SK-N-SH (cell line): ENCODE measurements around the gene DNAL4. TPM values are rescaled to one million over a fixed set of nuclear protein-coding genes. Genes with fewer than 3 reads are reported as not detected.

Experiments used
- CTCF ChIA-PET: fragments of 300-600, 350-600 bp; formaldehyde crosslinking; extraction: SDS; loops from one replicate; lab custom pipeline; 2021; lab: Yijun Ruan, JAX
- POLR2A ChIA-PET: fragments of 350-600 bp; sonication (Branson Sonifier 250); formaldehyde crosslinking; extraction: SDS; loops from one replicate; lab custom pipeline; 2020; ENCODE audit warnings: antibody characterized with exemption, inconsistent platforms; lab: Yijun Ruan, JAX
- DNase-seq: peaks from one replicate; pipeline ENCODE4 v3.0.0; 2012
- H2AFZ ChIP-seq: fragments of 200-600 bp; sonication (generic); 2 replicates; pipeline ENCODE4 v1.8.1; 2016; ENCODE audit warnings: antibody characterized with exemption, mild to moderate bottlenecking, low read depth
- H3F3A ChIP-seq: fragments of 200-600 bp; sonication (generic); replicated peaks from 2 replicates; pipeline ENCODE3; 2016; ENCODE audit warnings: antibody characterized with exemption, mild to moderate bottlenecking; ENCODE audit not compliant: insufficient read depth
- H3K27ac ChIP-seq, 2 experiments: fragments of 200-500 bp in 1 of 2; fragments of 200-600 bp in 1 of 2; sonication (Bioruptor generic) in 1 of 2; sonication (generic), shearing (Covaris generic) in 1 of 2; 2 replicates each; pipeline versions ENCODE4 v1.5.1 to v1.6.1; 2014 to 2016; ENCODE audit warnings: low read depth in 2 of 2, inconsistent platforms in 1 of 2, low read length in 1 of 2, mild to moderate bottlenecking in 1 of 2, mixed read lengths in 1 of 2
- H3K27me3 ChIP-seq: fragments of 200-600 bp; sonication (generic), shearing (Covaris generic); 2 replicates; pipeline ENCODE4 v1.6.1; 2016; ENCODE audit warnings: mixed run types; ENCODE audit not compliant: insufficient read depth
- H3K36me3 ChIP-seq, 2 experiments: fragments of 200-500 bp in 1 of 2; fragments of 200-600 bp in 1 of 2; sonication (Bioruptor generic) in 1 of 2; sonication (generic) in 1 of 2; replicated peaks in 1 of 2; 2 replicates each; pipeline versions ENCODE3 to v1.5.1; 2014 to 2016; ENCODE audit warnings: low read length in 1 of 2, mild to moderate bottlenecking in 1 of 2; ENCODE audit not compliant: insufficient read depth in 2 of 2, control insufficient read depth in 1 of 2
- H3K4me1 ChIP-seq, 2 experiments: fragments of 200-500 bp in 1 of 2; fragments of 200-600 bp in 1 of 2; sonication (Bioruptor generic) in 1 of 2; sonication (generic), shearing (Covaris generic) in 1 of 2; 2 replicates each; pipeline versions ENCODE4 v1.5.1 to v1.6.1; 2014 to 2016; ENCODE audit warnings: low read depth in 1 of 2, low read length in 1 of 2, mixed run types in 1 of 2; ENCODE audit not compliant: insufficient read depth in 2 of 2, control insufficient read depth in 1 of 2
- H3K4me2 ChIP-seq: fragments of 200-600 bp; sonication (generic), shearing (Covaris generic); 2 replicates; pipeline ENCODE4 v1.6.1; 2017; ENCODE audit warnings: mixed run types
- H3K4me3 ChIP-seq, 2 experiments: fragments of 200-500 bp in 1 of 2; fragments of 200-600 bp in 1 of 2; sonication (Bioruptor generic) in 1 of 2; sonication (generic), shearing (Covaris generic) in 1 of 2; 2 replicates each; pipeline versions ENCODE4 v1.5.1 to v1.8.1; 2014 to 2016; ENCODE audit warnings: low read depth in 2 of 2, inconsistent platforms in 1 of 2, low read length in 1 of 2, mild to moderate bottlenecking in 1 of 2, mixed read lengths in 1 of 2, moderate library complexity in 1 of 2
- H3K79me2 ChIP-seq: fragments of 200-600 bp; sonication (generic); 2 replicates; pipeline ENCODE4 v1.8.1; 2017; ENCODE audit warnings: mild to moderate bottlenecking; ENCODE audit not compliant: insufficient read depth
- H3K9ac ChIP-seq: fragments of 200-600 bp; sonication (generic); 2 replicates; pipeline ENCODE4 v1.6.1; 2017; ENCODE audit warnings: mixed run types
- H3K9me2 ChIP-seq: fragments of 200-600 bp; sonication (generic); 2 replicates; pipeline ENCODE4 v1.6.1; 2017; ENCODE audit warnings: mixed run types
- H3K9me3 ChIP-seq: fragments of 200-600 bp; sonication (generic); 2 replicates; pipeline ENCODE4 v1.6.1; 2017; ENCODE audit warnings: mixed run types, mild to moderate bottlenecking, moderate library complexity
- H4K20me1 ChIP-seq: fragments of 200-600 bp; sonication (generic); 2 replicates; pipeline ENCODE4 v1.6.1; 2017; ENCODE audit warnings: mild to moderate bottlenecking, mixed run types; ENCODE audit not compliant: insufficient read depth
- CTCF ChIP-seq: fragments of 200-600 bp; sonication (generic); IDR thresholded peaks from 2 replicates; pipeline ENCODE4 v1.6.1; 2017; ENCODE audit warnings: antibody characterized with exemption, mild to moderate bottlenecking, moderate library complexity
- EP300 ChIP-seq, 2 experiments: IDR thresholded peaks; 2 replicates each; pipeline versions ENCODE4 v1.4.0 to v1.6.1; 2012; ENCODE audit warnings: borderline replicate concordance in 1 of 2, low read depth in 1 of 2, low read length in 1 of 2
- EZH2phosphoT487 ChIP-seq: fragments of 200-600 bp; sonication (generic); IDR thresholded peaks from 2 replicates; pipeline ENCODE4 v1.6.1; 2017; ENCODE audit warnings: low read depth, mixed run types, mild to moderate bottlenecking, antibody characterized with exemption, moderate library complexity, borderline replicate concordance
- GATA2 ChIP-seq: sonication (generic); formaldehyde crosslinking; IDR thresholded peaks from 2 replicates; pipeline ENCODE4 v1.5.0; 2020; ENCODE audit warnings: mild to moderate bottlenecking, missing genetic modification reagents
- MXI1 ChIP-seq: IDR thresholded peaks from 2 replicates; pipeline ENCODE4 v1.6.1; 2012; ENCODE audit warnings: mild to moderate bottlenecking, low read depth, low read length, improper control_type of control experiment
- NFIC ChIP-seq: IDR thresholded peaks from 2 replicates; pipeline ENCODE4 v1.4.0; 2012; ENCODE audit warnings: borderline replicate concordance
- RAD21 ChIP-seq: IDR thresholded peaks from 2 replicates; pipeline ENCODE4 v1.6.1; 2012; ENCODE audit warnings: mild to moderate bottlenecking, low read length
- RCOR1 ChIP-seq: fragments of 150-350 bp; IDR thresholded peaks from 2 replicates; pipeline ENCODE4 v1.6.1; 2017; ENCODE audit warnings: antibody characterized with exemption, low read length
- REST ChIP-seq: IDR thresholded peaks from 2 replicates; pipeline ENCODE4 v1.6.1; 2012; ENCODE audit warnings: mild to moderate bottlenecking, low read depth, low read length, moderate library complexity
- RFX5 ChIP-seq: IDR thresholded peaks from 2 replicates; pipeline ENCODE4 v1.6.1; 2012; ENCODE audit warnings: mild to moderate bottlenecking, improper control_type of control experiment, low read length
- SIN3A ChIP-seq: IDR thresholded peaks from 2 replicates; pipeline ENCODE4 v1.6.1; 2012; ENCODE audit warnings: low read depth, mild to moderate bottlenecking, low read length, moderate library complexity, borderline replicate concordance
- SMC3 ChIP-seq: IDR thresholded peaks from 2 replicates; pipeline ENCODE4 v1.6.1; 2012; ENCODE audit warnings: low read depth, low read length, improper control_type of control experiment
- TAF1 ChIP-seq: IDR thresholded peaks from 2 replicates; pipeline ENCODE4 v1.6.1; 2012; ENCODE audit warnings: low read depth, mild to moderate bottlenecking, low read length, moderate library complexity, borderline replicate concordance
- TCF12 ChIP-seq: IDR thresholded peaks from 2 replicates; pipeline ENCODE4 v1.4.0; 2012
- ZBTB33 ChIP-seq: IDR thresholded peaks from 2 replicates; pipeline ENCODE4 v1.4.0; 2012; ENCODE audit warnings: low read depth, borderline replicate concordance
- WGBS: methylation state at CpG from one replicate; pipeline ENCODE4 v1.1.6; 2017; ENCODE audit warnings: low lambda C conversion rate; 5-methylcytosine and 5-hydroxymethylcytosine counted together
- polyA plus RNA-seq, 3 experiments: library from polyadenylated mRNA; depleted of rRNA; stranded (reverse); fragments of >200 nt; gene quantifications; 2 replicates each; pipeline ENCODE4 v1.2.3, GENCODE V29; 2012
- TF ChIP-seq, protein P1 (sequence below): IDR thresholded peaks from 2 replicates; pipeline ENCODE4 v1.4.0; 2012; ENCODE audit warnings: low read depth, borderline replicate concordance
- TF ChIP-seq, protein P2 (sequence below): IDR thresholded peaks from 2 replicates; pipeline ENCODE4 v1.4.0; 2012; ENCODE audit warnings: low read depth

Gene DNAL4
- polyA plus RNA-seq, 1 of the 3 experiments (the other 2 are of a cell fraction): 15.1 TPM

- CTCF ChIA-PET: no interaction called here
These were observed 36.5 kb downstream of the DNAL4 start for GRCh38 chr22:38757464-38757757.

DNA sequence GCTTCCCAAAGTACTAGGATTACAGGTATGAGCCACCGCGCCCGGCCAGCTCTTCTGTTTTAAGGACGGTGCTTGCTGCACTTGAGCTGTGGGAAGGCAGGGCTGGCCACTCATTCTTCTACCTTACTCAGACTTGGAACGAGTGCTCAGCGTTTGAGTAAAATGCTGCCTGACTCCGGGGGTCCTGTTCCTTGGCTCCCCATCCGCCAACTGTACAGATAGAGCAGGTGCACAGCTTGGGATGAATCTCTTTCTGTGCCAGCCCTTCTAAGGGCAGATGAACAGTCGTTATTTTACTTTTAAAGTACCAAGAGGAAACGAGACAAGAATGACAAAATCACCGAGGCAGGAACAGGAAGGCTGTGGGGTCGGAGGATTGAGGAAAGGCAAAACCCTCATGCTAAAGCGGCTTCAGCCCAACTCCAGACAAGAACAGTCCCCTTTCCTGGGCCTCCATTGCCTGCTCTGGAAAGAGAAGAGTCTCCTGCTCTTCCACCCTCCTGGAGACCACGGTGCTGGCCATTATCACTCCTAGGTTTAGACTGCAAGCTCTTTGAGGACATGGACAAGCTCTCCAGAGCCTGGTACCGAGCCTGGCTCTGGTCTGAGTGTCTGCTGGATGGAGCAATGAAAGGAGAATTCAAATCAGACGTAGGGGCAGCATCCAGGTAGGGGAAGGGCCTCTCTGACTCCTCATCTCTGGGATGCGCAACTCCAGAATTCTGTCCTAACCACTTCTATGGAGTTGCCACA, 37.1 kb downstream of the DNAL4 start:
- Histone ChIP-seq H3K9ac (peak overlapping the region; percentile 34; the same call in 1 of the 2 replicates), H3K4me2 (0 out of 2 replicates have a peak overlapping the region, but pooled peaks have one; percentile 82), H2AFZ (peak overlapping the region; percentile 70; the same call in 1 of the 2 replicates), H3K4me3 (peak overlapping the region in 1 of 2 experiments; percentile 58; a peak in 1 of 4 replicates), H3K27me3 (no peaks in the 10 kb centered on the region), H4K20me1 (no peaks in the 10 kb centered on the region), H3K9me3 (no peaks in the 10 kb centered on the region), H3K79me2 (peaks cover 9% of the 10 kb centered on the region), H3K4me1 (peaks cover 0 to 16% of the 10 kb centered on the region in 2 experiments; a peak in 1 of 4 replicates), H3K27ac (no peak overlapping the region), H3F3A (no peaks in the 10 kb centered on the region), H3K36me3 (no peaks in the 10 kb centered on the region), H3K9me2 (no peaks in the 10 kb centered on the region)
- 70% methylated on average over 9 of the region's 17 CpGs for WGBS
- CTCF ChIA-PET: interaction anchor here (1.0 to 1.6 kb wide), 2 partner anchors 9 to 12 kb away, joined by 6 to 8 read pairs; no protein-coding TSS in a partner anchor
- DNase-seq: no peak
- POLR2A ChIA-PET: no interaction called here
- TF ChIP-seq TAF1 (no peak), RCOR1 (no peak), ZBTB33 (no peak), CTCF (no peak), TCF12 (no peak), NFIC (no peak), EZH2phosphoT487 (no peak), MXI1 (no peak), EP300 (IDR thresholded peaks at IDR 0.05; ENCODE audit: borderline replicate concordance in 1 of 2, low read depth in 1 of 2, low read length in 1 of 2) (no peak), SMC3 (no peak), REST (no peak)
- TF ChIP-seq, protein P1, sequence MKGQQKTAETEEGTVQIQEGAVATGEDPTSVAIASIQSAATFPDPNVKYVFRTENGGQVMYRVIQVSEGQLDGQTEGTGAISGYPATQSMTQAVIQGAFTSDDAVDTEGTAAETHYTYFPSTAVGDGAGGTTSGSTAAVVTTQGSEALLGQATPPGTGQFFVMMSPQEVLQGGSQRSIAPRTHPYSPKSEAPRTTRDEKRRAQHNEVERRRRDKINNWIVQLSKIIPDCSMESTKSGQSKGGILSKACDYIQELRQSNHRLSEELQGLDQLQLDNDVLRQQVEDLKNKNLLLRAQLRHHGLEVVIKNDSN: no peak
- TF ChIP-seq, protein P2, sequence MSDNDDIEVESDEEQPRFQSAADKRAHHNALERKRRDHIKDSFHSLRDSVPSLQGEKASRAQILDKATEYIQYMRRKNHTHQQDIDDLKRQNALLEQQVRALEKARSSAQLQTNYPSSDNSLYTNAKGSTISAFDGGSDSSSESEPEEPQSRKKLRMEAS: no peak

More at GRCh38 chr22:38757464-38757757, 36.5 kb downstream of the DNAL4 start:
- Histone ChIP-seq H3K4me1 (peaks cover 0 to 16% of the 10 kb centered on the region in 2 experiments; a peak in 1 of 4 replicates), H3K4me2 (no peak overlapping the region), H3K27me3 (no peaks in the 10 kb centered on the region), H3K9ac (no peak overlapping the region), H3K9me3 (no peaks in the 10 kb centered on the region), H3K4me3 (no peak overlapping the region), H3K9me2 (no peaks in the 10 kb centered on the region), H3F3A (no peaks in the 10 kb centered on the region), H3K36me3 (no peaks in the 10 kb centered on the region), H3K27ac (no peak overlapping the region), H3K79me2 (peaks cover 9% of the 10 kb centered on the region), H2AFZ (no peak overlapping the region), H4K20me1 (no peaks in the 10 kb centered on the region)
- DNase-seq: no peak
- 69% methylated on average over 3 of the region's 4 CpGs for WGBS
- no peak for TF ChIP-seq RFX5
- TF ChIP-seq RAD21: no peak
- no peak for TF ChIP-seq EZH2phosphoT487
- TF ChIP-seq SIN3A: no peak
- TF ChIP-seq, protein P1: no peak
- TF ChIP-seq GATA2 (CRISPR knock-in tag): no peak
- POLR2A ChIA-PET: no interaction called here
